PFSK-1 (cell line): ENCODE results near the gene UBE2E1.

ENCODE experiments used
- POLR2AphosphoS5 ChIP-seq: IDR thresholded peaks from 2 replicates; pipeline ENCODE4 v1.6.1; 2012; ENCODE audit warnings: low read depth, mild to moderate bottlenecking, control low read depth, low read length, moderate library complexity
- REST ChIP-seq, 2 experiments: IDR thresholded peaks; 2 replicates each; pipeline versions ENCODE4 v1.6.1 to v1.8.0; 2011 to 2012; ENCODE audit warnings: low read depth in 2 of 2, low read length in 2 of 2, control low read depth in 1 of 2, inconsistent platforms in 1 of 2, mild to moderate bottlenecking in 1 of 2, moderate library complexity in 1 of 2; ENCODE audit not compliant: insufficient read depth in 1 of 2

- no peak for TF ChIP-seq REST (IDR thresholded peaks at IDR 0.05; ENCODE audit: insufficient read depth in 1 of 2, low read depth in 2 of 2, low read length in 2 of 2)
- TF ChIP-seq POLR2AphosphoS5 = no peak
Measured at GRCh38 chr3:23889386-23889785, 83.6 kb downstream of the UBE2E1 start.
